ENCODE results near the gene ZFHX2.

Gene ZFHX2

DNA sequence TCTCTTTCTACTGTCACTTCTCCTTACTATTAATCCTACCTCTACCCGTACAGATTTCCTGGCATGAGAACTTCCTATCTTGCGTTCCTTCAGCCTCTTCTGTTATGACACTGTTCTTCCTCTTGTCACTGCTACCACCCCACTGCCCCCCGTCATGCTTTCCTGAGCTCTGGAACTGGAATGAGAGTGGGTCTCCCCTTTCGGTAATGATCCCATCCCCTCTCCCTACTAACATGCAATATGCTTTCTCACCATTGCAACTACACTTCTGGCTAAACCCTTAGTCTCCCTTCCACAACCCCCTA, 20.9 kb upstream of the ZFHX2 start:
- no peak for DNase-seq

DNA sequence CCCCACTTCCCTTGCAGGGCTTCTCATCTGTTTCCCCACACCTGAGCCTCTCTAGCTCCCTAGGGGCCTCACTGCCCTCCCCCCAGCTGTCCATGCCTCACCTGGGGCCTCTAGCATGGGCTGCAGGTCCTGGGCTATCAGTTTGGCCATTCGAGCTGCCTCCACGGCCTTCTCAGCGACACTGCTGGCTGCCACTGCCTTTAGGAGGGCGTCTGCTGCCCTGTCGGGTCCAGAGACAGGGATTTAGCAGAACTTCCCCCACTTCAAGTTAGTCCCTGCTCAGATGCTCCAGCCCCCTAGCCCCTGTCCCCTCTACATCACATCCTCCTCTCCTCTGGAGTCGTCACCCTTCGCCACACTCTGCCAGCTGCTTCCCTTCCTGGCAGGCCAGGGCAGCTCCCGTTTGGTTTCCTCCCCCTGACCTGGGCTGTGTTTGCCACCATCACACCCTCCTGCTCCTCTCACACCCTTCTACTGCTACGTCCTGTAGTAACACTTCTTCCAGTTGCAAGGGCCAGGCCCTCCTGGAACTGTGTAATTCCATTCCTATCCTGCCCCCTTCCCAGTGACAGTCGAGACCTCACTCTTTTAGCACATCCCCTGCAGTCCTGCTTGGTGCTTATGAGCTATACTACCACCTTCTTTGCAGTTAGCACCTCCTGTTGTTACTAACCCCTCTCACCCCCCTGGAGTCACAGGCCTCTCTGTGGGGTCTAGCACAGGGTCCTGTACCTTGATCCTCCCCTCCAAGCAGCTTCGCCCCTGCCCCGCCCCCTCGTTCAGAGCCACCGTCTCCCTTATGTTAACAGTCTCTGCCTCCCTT, 20.3 kb upstream of the ZFHX2 start:
- no peak for DNase-seq

GRCh38 chr14:23570806-23571483, 19.4 kb upstream of the ZFHX2 start:
- no peak for DNase-seq

- no peak for DNase-seq
Measured at GRCh38 chr14:23569443-23570151, 18.0 kb upstream of the ZFHX2 start.

DNA sequence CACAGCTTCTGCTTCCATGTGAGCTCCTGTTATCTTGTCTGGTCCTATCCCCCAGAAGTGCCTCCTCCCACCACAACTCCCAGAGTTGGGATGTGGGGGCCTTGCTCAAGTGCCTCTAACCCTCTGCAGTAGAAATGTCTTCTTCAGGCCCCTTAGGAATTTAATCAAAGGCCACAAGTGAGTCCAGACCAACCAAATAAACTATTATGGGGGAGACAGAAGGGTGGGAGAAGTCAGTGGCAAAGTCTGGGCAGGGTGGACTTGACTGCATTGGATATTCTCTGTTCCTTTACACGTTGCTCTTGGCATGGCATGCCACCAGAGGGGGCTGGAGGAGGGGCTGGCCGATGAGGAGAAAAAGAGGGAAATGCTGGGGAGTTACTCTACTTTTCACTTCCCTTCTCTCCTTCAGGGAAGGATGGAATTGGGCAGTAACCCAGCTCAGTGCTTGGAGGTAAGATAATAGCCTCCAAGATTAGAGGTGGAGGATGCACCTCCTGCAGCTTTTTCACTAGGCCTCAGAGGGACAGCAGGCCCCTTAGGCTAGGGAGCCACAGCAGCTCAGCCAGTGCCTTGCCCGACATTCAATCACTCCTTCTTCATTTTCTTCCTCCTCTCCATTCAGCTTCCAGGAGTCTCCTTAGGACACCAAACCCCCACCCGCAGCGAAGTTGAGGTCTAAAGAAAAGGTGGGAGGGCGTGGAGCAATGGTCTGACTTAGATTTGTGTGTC, 17.2 kb upstream of the ZFHX2 start:
- peak in 1 of 2 experiments; percentile 33 for DNase-seq

- no peak for DNase-seq
Measured at GRCh38 chr14:23568021-23568599, 16.5 kb upstream of the ZFHX2 start.

- peak; percentile 95 to 96 for DNase-seq
Measured at GRCh38 chr14:23567186-23568020, 15.8 kb upstream of the ZFHX2 start, which contains the start of gene AP1G2. Gene AP1G2 (minus strand): TSS chr14:23567791. CDS start chr14:23567314, 477 bp downstream.

DNA sequence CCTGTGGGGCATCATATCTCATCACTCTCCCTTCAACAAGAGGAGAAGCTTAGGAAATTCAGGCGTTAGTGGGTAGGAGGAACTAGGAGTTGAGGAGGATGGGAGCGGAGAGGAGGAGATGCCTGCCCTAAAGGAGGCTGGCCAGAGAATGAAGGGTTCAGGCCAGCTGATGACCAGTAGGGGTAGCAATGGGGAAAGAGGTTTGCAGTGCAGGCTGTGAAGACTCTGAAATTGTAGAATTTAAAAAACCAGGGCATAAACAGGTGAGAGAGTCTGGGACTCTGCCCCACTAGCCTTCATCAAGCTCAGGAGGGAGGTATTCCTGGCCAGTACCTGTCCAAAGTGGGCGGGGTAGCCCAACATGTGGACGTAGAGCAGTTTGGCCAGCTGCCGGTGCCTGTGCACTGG, 15.2 kb upstream of the ZFHX2 start:
- no peak for DNase-seq

- no peak for DNase-seq
Measured at GRCh38 chr14:23566112-23566777, 14.7 kb upstream of the ZFHX2 start.

DNA sequence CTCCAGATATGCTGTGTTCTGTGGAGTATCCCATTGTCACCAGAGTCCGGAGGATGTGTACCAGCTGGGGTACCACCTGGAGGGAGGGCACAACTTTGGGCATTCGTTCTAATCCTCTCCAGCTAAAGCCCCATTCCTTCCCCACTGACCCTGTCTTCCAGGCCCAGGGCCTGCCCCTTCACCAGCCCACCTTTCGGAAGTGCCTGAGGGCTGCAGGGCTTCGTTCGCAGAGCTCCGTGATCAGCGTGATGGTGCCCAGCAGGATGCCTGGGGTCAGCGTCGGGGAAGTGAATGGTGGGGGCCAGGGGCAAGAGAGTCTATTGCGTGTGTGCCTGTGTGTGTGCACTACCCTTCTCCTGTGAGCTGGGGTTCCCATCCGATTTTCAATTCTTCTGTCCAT, 14.1 kb upstream of the ZFHX2 start:
- no peak for DNase-seq

GRCh38 chr14:23564876-23565275, 13.3 kb upstream of the ZFHX2 start:
- no peak for DNase-seq

DNA sequence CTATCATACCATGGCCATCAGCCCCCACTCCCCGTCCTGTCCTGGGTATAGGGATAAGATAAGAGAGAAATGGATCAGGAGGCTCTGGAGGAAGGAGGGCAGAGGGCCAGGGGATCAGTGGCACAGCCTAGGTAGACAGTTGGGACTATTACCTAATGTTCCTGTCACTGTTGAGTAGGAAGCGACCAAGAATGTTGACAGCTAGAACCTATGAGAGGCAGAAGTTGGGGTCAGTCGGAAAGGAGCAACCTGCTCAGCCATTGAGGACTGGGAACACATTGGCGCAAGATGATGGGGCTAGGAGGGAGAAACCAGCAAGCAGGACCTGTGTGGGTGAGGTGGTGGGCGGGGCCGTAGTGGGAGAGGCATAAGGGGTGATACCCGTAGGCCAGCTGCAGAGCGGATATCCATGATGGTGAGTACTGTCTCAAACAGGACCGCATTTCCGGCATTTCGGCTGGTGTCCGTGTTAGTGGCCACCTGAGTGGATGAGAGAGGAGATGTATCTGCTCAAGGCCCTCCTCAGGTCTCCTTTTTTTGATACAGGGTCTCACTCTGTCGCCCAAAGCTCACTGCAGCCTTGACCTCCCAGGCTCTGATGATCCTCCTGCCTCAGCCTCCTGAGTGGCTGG, 12.7 kb upstream of the ZFHX2 start:
- DNase-seq, result no peak

- DNase-seq, result no peak
Measured at GRCh38 chr14:23563473-23564180, 12.1 kb upstream of the ZFHX2 start.

GRCh38 chr14:23562822-23563472, 11.4 kb upstream of the ZFHX2 start:
- DNase-seq, result peak; percentile 58 to 68

GRCh38 chr14:23561873-23562821, 10.6 kb upstream of the ZFHX2 start:
- DNase-seq, result no peak

GRCh38 chr14:23561259-23561658, 9.7 kb upstream of the ZFHX2 start:
- DNase-seq, result no peak

GRCh38 chr14:23559926-23560520, 8.5 kb upstream of the ZFHX2 start:
- no peak for DNase-seq

Measured in activated CD4-positive, alpha-beta T cell treated with anti-CD3 and anti-CD28 coated beads, Interleukin-2, amount 50 U/mL, for 48 hours (primary cell).